22Rv1 (cell line): ENCODE data around the gene C8B.

Experiments used
- CTCF ChIP-seq: fragments of 450-650 bp; IDR thresholded peaks from 2 replicates; pipeline ENCODE4 v1.5.1; 2017; ENCODE audit warnings: mild to moderate bottlenecking
- ZFX ChIP-seq: fragments of 450-650 bp; IDR thresholded peaks from 2 replicates; pipeline ENCODE4 v1.6.1; 2017; ENCODE audit warnings: antibody characterized with exemption, borderline replicate concordance

DNA sequence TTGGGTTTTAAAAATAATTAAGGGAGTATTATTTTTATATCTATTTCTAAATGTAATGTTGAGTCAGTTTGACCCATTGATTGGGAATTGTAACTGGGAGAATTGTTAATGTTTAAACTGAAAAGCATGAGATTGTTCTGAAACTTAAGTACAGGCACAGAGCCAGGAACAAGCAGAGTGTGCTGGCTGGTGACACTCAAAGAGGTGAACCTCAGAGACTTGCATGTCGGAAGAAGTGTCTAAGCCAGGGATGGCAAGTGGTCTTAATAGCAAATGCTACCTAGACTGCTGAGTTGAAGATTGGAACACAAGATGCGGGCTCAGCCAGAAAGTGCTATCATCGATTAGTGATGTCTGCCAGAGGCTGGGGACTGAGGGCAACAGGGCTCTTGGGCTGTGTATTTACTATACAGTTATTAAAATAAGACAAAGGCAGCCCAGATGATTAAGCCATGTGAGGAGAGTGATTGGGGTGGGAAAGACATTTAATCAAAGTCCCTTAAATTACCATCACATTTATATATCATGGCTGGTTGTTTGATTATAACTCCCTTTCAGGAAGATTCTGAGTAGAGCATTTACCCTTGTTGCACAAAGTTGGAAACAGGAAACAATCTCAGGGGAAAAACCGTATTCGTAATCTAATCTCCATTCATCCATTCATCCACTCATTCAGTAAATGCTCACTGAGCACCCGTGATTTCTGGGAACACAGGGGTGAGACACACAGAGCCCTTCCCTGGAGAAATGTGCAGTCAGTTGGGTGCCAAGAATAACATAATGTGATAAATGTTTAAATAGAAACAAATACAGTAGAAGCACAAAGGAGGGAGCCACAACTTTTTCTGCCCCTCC is 68.4 kb downstream of the C8B start:
- TF ChIP-seq CTCF (no peak), ZFX (no peak)
